K562 (cell line): ENCODE results near the gene TUT1. TPM values are rescaled to one million over a fixed set of nuclear protein-coding genes. Genes with fewer than 3 reads are reported as not detected.
A peak's percentile ranks its signal among the peaks of the same experiment; 100 is the strongest.

Source experiments
- ATF1 ChIP-seq, 2 experiments: fragments of 450-650 bp in 1 of 2; IDR thresholded peaks; 2 replicates each; pipeline ENCODE4 v1.6.1; 2016; ENCODE audit warnings: missing compliant biosample characterization in 1 of 2, missing genetic modification characterization in 1 of 2
- C11orf30 ChIP-seq: fragments of 450-650 bp; IDR thresholded peaks from 2 replicates; pipeline ENCODE4 v1.6.1; 2016; ENCODE audit warnings: low read depth, mild to moderate bottlenecking
- CC2D1A ChIP-seq: fragments of 450-650 bp; IDR thresholded peaks from 2 replicates; pipeline ENCODE4 v1.6.1; 2017; ENCODE audit warnings: mild to moderate bottlenecking
- DPF2 ChIP-seq: fragments of 450-650 bp; IDR thresholded peaks from 2 replicates; pipeline ENCODE4 v1.6.1; 2016
- FOXK1 ChIP-seq: sonication (generic); formaldehyde crosslinking; IDR thresholded peaks from 2 replicates; pipeline ENCODE4 v1.8.0; 2022; ENCODE audit warnings: missing genetic modification reagents, mild to moderate bottlenecking, borderline replicate concordance
- HDAC8 ChIP-seq: fragments of 450-650 bp; IDR thresholded peaks from 2 replicates; pipeline ENCODE4 v1.6.1; 2016; ENCODE audit warnings: mild to moderate bottlenecking, missing genetic modification characterization, moderate library complexity, missing compliant biosample characterization
- JUN ChIP-seq, 2 experiments: sonication (generic) in 1 of 2; formaldehyde crosslinking in 1 of 2; IDR thresholded peaks; 2 replicates each; pipeline versions ENCODE4 v1.6.1 to v1.8.0; 2012 to 2022; ENCODE audit warnings: borderline replicate concordance in 2 of 2, mild to moderate bottlenecking in 2 of 2, improper control_type of control experiment in 1 of 2, low read depth in 1 of 2, low read length in 1 of 2, missing genetic modification reagents in 1 of 2
- MECOM ChIP-seq: fragments of 250-450 bp; sonication (Bioruptor Pico); IDR thresholded peaks from 2 replicates; pipeline ENCODE4 v1.8.0; 2022; ENCODE audit warnings: inconsistent platforms
- MXD1 ChIP-seq: fragments of 250-450 bp; sonication (Bioruptor Pico); IDR thresholded peaks from 2 replicates; pipeline ENCODE4 v1.8.0; 2021; ENCODE audit warnings: borderline replicate concordance, mild to moderate bottlenecking, moderate library complexity; ENCODE audit not compliant: poor library complexity, severe bottlenecking
- NEUROD1 ChIP-seq: fragments of 150-350 bp; IDR thresholded peaks from 2 replicates; pipeline ENCODE4 v1.6.1; 2014; ENCODE audit warnings: borderline replicate concordance, low read length, low read depth; ENCODE audit not compliant: partially characterized antibody
- NUFIP1 ChIP-seq: fragments of 450-650 bp; IDR thresholded peaks from 2 replicates; pipeline ENCODE4 v1.6.1; 2018; ENCODE audit not compliant: partially characterized antibody
- OTX1 ChIP-seq: fragments of 450-650 bp; formaldehyde crosslinking; IDR thresholded peaks from 2 replicates; pipeline ENCODE4 v1.4.0; 2022; ENCODE audit warnings: mild to moderate bottlenecking
- POLR2G ChIP-seq: fragments of 200-400 bp; formaldehyde crosslinking; IDR thresholded peaks from 2 replicates; pipeline ENCODE4 v1.6.1; 2017; ENCODE audit warnings: low read depth, mild to moderate bottlenecking, antibody characterized with exemption, low read length, moderate library complexity
- RAD21 ChIP-seq, 2 experiments: fragments of 250-450 bp in 1 of 2; fragments of 450-650 bp in 1 of 2; sonication (Bioruptor Pico) in 1 of 2; formaldehyde crosslinking in 1 of 2; IDR thresholded peaks in 1 of 2; conservative IDR thresholded peaks in 1 of 2; 2 replicates each; pipeline versions ENCODE4 v1.4.0 to v1.8.0; 2020 to 2022; ENCODE audit warnings: mild to moderate bottlenecking in 2 of 2, moderate library complexity in 1 of 2
- RAD51 ChIP-seq: fragments of 450-650 bp; IDR thresholded peaks from 2 replicates; pipeline ENCODE4 v1.7.1; 2016; ENCODE audit warnings: low read depth, mild to moderate bottlenecking, borderline replicate concordance
- SPI1 ChIP-seq: IDR thresholded peaks from 2 replicates; pipeline ENCODE4 v1.6.1; 2011; ENCODE audit warnings: low read depth, low read length, control low read depth, borderline replicate concordance
- SREBF1 ChIP-seq: fragments of 150-350 bp; IDR thresholded peaks from 2 replicates; pipeline ENCODE4 v1.6.1; 2014; ENCODE audit warnings: antibody characterized with exemption, low read depth, low read length, borderline replicate concordance
- TFAP4 ChIP-seq: sonication (generic); formaldehyde crosslinking; IDR thresholded peaks from 2 replicates; pipeline ENCODE4 v1.8.0; 2022; ENCODE audit warnings: missing genetic modification reagents, mild to moderate bottlenecking, moderate library complexity, borderline replicate concordance
- U2AF1 ChIP-seq: fragments of 200-400 bp; formaldehyde crosslinking; optimal IDR thresholded peaks from 2 replicates; pipeline ENCODE3; 2017; ENCODE audit warnings: mild to moderate bottlenecking, low read depth, low read length, moderate library complexity
- ZBTB2 ChIP-seq: fragments of 450-650 bp; IDR thresholded peaks from 2 replicates; pipeline ENCODE4 v1.6.1; 2016; ENCODE audit warnings: antibody characterized with exemption
- ZNF282 ChIP-seq: sonication (generic); formaldehyde crosslinking; IDR thresholded peaks from 2 replicates; pipeline ENCODE4 v1.8.1; 2023; ENCODE audit warnings: missing genetic modification reagents
- ZNF512 ChIP-seq: IDR thresholded peaks from 2 replicates; pipeline ENCODE4 v1.6.1; 2016; ENCODE audit warnings: missing genetic modification characterization, missing compliant biosample characterization
- ZNF551 ChIP-seq: fragments of 250-450 bp; sonication (Bioruptor Pico); IDR thresholded peaks from 2 replicates; pipeline ENCODE4 v1.5.0; 2021; ENCODE audit warnings: mild to moderate bottlenecking, moderate library complexity
- polyA plus RNA-seq, 8 experiments: library from polyadenylated mRNA; depleted of rRNA in 4 of 8; stranded (reverse) in 5 of 8; unstranded in 3 of 8; fragments of >200 nt; fragmentation: Nextera tagmentation in 2 of 8; fragmentation: Illumina TruSeq in 1 of 8; extraction: Ambion mirVana in 2 of 8; extraction: Trizol in 1 of 8; gene quantifications; 2 replicates each; pipeline versions ENCODE4 v1.2.1 to v1.2.3, GENCODE V29; 2011 to 2014; ENCODE audit warnings: inconsistent platforms in 1 of 8, missing spikeins in 1 of 8
- total RNA-seq, 7 experiments: library from RNA; depleted of rRNA in 6 of 7; stranded (reverse); fragments of >200 nt in 6 of 7; fragmentation: Illumina TruSeq in 2 of 7; extraction: Trizol in 2 of 7; gene quantifications; 2 replicates each; pipeline versions ENCODE4 v1.2.1 to v1.2.3, GENCODE V29; 2011 to 2021; ENCODE audit warnings: low replicate concordance in 1 of 7

Gene TUT1
- total and polyA plus RNA-seq, 9 of the 15 experiments (the other 6 are each of a cell fraction or from before 2014, with no cell fraction given), result 0.66 to 44.3 (median 15.7) TPM

GRCh38 chr11:62545437-62546243 is 45.7 kb downstream of the TUT1 start (continued):
- peak; percentile 63 for TF ChIP-seq TFAP4 (CRISPR knock-in tag)
- no peak for TF ChIP-seq ZNF282 (CRISPR knock-in tag)
- TF ChIP-seq RAD51, result no peak
- TF ChIP-seq U2AF1, result peak; percentile 2
- peak; percentile 47 for TF ChIP-seq NEUROD1
- no peak for TF ChIP-seq NUFIP1
- no peak for TF ChIP-seq ZNF512 (tag)
- TF ChIP-seq MXD1, result no peak
- peak; percentile 90 for TF ChIP-seq DPF2
- peak; percentile 61; the same call in 1 of the 2 replicates for TF ChIP-seq ZBTB2
- 0 out of 2 replicates have a peak, but pooled peaks have one; percentile 57 for TF ChIP-seq POLR2G
- TF ChIP-seq ATF1 (CRISPR knock-in tag; IDR thresholded peaks at IDR 0.05), result no peak
- no peak for TF ChIP-seq ATF1 (tag; IDR thresholded peaks at IDR 0.05)
- peak; percentile 15 to 44; a peak in 2 of 4 replicates for TF ChIP-seq RAD21 (CRISPR knock-in tag; conservative IDR thresholded peaks at IDR 0.05 in 1 of 2, IDR thresholded peaks at IDR 0.05 in 1 of 2)
- TF ChIP-seq MECOM (CRISPR knock-in tag), result no peak
- TF ChIP-seq CC2D1A, result no peak; the same call in 1 of the 2 replicates
- no peak for TF ChIP-seq HDAC8 (tag)
- no peak for TF ChIP-seq C11orf30
- TF ChIP-seq ZNF551, result no peak
- no peak; the same call in 1 of the 2 replicates for TF ChIP-seq OTX1
- TF ChIP-seq SREBF1, result no peak
- no peak for TF ChIP-seq FOXK1 (CRISPR knock-in tag)
- 0 out of 2 replicates have a peak, but pooled peaks have one; percentile 2 for TF ChIP-seq SPI1
- TF ChIP-seq JUN (IDR thresholded peaks at IDR 0.05; ENCODE audit: borderline replicate concordance, low read depth, low read length), result peak; percentile 56; the same call in 1 of the 2 replicates
- no peak for TF ChIP-seq JUN (CRISPR knock-in tag; IDR thresholded peaks at IDR 0.05; ENCODE audit: borderline replicate concordance)
